Measurements from ENCODE around the gene WDR1. TPM values are rescaled to one million over a fixed set of nuclear protein-coding genes. Genes with fewer than 3 reads are reported as not detected.

WDR1 gene
- total RNA-seq, 2 experiments from 2014 or later, result 77.6 to 152 TPM

GRCh38 chr4:10158333-10158942 is 41.8 kb upstream of the WDR1 start:
- Histone ChIP-seq H3K9me3 (ENCODE audit: low read length) (no peaks in the 10 kb centered on the region), H3K36me3 (ENCODE audit: insufficient read depth, low read length) (no peaks in the 10 kb centered on the region), H3K4me1 (ENCODE audit: insufficient read depth, low read length, poor library complexity, severe bottlenecking) (no peaks in the 10 kb centered on the region), H2AFZ (ENCODE audit: low read length) (no peak overlapping the region), H3K4me2 (ENCODE audit: low read length) (no peak overlapping the region), H3K4me3 (ENCODE audit: low read depth, low read length, poor library complexity, severe bottlenecking) (no peak overlapping the region), H3K79me2 (ENCODE audit: insufficient read depth, low read depth, low read length) (no peaks in the 10 kb centered on the region), H3K27ac (ENCODE audit: low read depth, low read length, poor library complexity, severe bottlenecking) (no peak overlapping the region), H3K9me2 (ENCODE audit: insufficient read depth, low read length) (no peaks in the 10 kb centered on the region), H4K20me1 (ENCODE audit: insufficient read depth, low read length) (no peaks in the 10 kb centered on the region)
- no TSS peak for BruUV-seq (replicated peaks)
- no peak for DNase-seq (ENCODE audit: low spot score)
- CTCF ChIA-PET (ENCODE audit: unreplicated experiment), result interaction anchor here (0.6 kb wide), 1 partner anchor 381 kb away, joined by 3 read pairs; no protein-coding TSS in a partner anchor
- POLR2A ChIA-PET, result no interaction called here
- intact Hi-C loops (cut with micrococcal nuclease; ENCODE audit: unreplicated experiment), result loop anchor here (5.0 kb wide), 1 partner anchor 244 kb away; no protein-coding TSS in a partner anchor
- TF ChIP-seq EZH2phosphoT487 (IDR thresholded peaks at IDR 0.05; ENCODE audit: borderline replicate concordance, low read depth, low read length) (no peak), CTCF (conservative IDR thresholded peaks at IDR 0.05; ENCODE audit: low read length) (no peak)

- ChIA-PET CTCF (ENCODE audit: unreplicated experiment) (interaction anchor here (0.6 kb wide), 1 partner anchor 382 kb away, joined by 3 read pairs; no protein-coding TSS in a partner anchor), POLR2A (interaction anchor here (0.5 to 0.6 kb wide), 2 partner anchors 110 to 351 kb away, joined by 3 to 4 read pairs; no protein-coding TSS in a partner anchor)
- Histone ChIP-seq H3K4me1 (ENCODE audit: insufficient read depth, low read length, poor library complexity, severe bottlenecking) (no peaks in the 10 kb centered on the region), H3K4me3 (ENCODE audit: low read depth, low read length, poor library complexity, severe bottlenecking) (no peak overlapping the region), H2AFZ (ENCODE audit: low read length) (no peak overlapping the region), H4K20me1 (ENCODE audit: insufficient read depth, low read length) (no peaks in the 10 kb centered on the region), H3K36me3 (ENCODE audit: insufficient read depth, low read length) (no peaks in the 10 kb centered on the region), H3K9me2 (ENCODE audit: insufficient read depth, low read length) (no peaks in the 10 kb centered on the region), H3K9me3 (ENCODE audit: low read length) (no peaks in the 10 kb centered on the region), H3K4me2 (ENCODE audit: low read length) (no peak overlapping the region), H3K27ac (ENCODE audit: low read depth, low read length, poor library complexity, severe bottlenecking) (no peak overlapping the region), H3K79me2 (ENCODE audit: insufficient read depth, low read depth, low read length) (no peaks in the 10 kb centered on the region)
- peak; percentile 82 for TF ChIP-seq CTCF (conservative IDR thresholded peaks at IDR 0.05; ENCODE audit: low read length)
- no peak for TF ChIP-seq EZH2phosphoT487 (IDR thresholded peaks at IDR 0.05; ENCODE audit: borderline replicate concordance, low read depth, low read length)
- intact Hi-C loops (cut with micrococcal nuclease; ENCODE audit: unreplicated experiment), result loop anchor here (5.0 kb wide), 1 partner anchor 245 kb away; no protein-coding TSS in a partner anchor
- BruUV-seq (replicated peaks), result no TSS peak
- DNase-seq (ENCODE audit: low spot score), result peak; percentile 55
Observed at GRCh38 chr4:10157478-10158332, 41.1 kb upstream of the WDR1 start.
